Pancreas (tissue), 10 donors: Measurements from ENCODE around the gene CDC42BPB. TPM values are rescaled to one million over a fixed set of nuclear protein-coding genes. Genes with fewer than 3 reads are reported as not detected.

Experiments
- ATAC-seq, 4 donors: fragments of 200-7000 bp; cut with Tn5 transposase; one replicate each; pipeline versions ENCODE4 v1.8.0 to v1.9.1; 2020; ENCODE audit warnings: mild to moderate bottlenecking in 4 of 4, moderate library complexity in 4 of 4
- DNase-seq, 6 donors: peaks; one replicate each; pipeline ENCODE4 v3.0.0-alpha.2; 2020
- FAIRE-seq: peaks from 2 replicates; lab custom pipeline; 2012; peaks lifted over from hg19 to GRCh38; lab: Jason Lieb, UNC
- H3K27ac ChIP-seq, 4 donors: fragments of 200-600 bp; sonication (generic); 1 replicate in 3 of 4; 2 replicates in 1 of 4; pipeline versions ENCODE4 v1.5.0 to v1.8.0; 2020
- H3K27me3 ChIP-seq, 4 donors: fragments of 200-600 bp; one replicate each; pipeline ENCODE4 v1.8.0; 2021
- H3K36me3 ChIP-seq, 3 donors: fragments of 200-600 bp; sonication (generic) in 1 of 3; one replicate each; pipeline versions ENCODE4 v1.5.0 to v1.8.0; 2020 to 2021
- H3K4me1 ChIP-seq, 3 donors: fragments of 200-600 bp; one replicate each; pipeline ENCODE4 v1.8.0; 2021
- H3K4me3 ChIP-seq, 4 donors: fragments of 200-600 bp; sonication (generic) in 2 of 4; one replicate each; pipeline versions ENCODE4 v1.5.0 to v1.8.0; 2020 to 2021
- H3K9me3 ChIP-seq, 4 donors: fragments of 200-600 bp; one replicate each; pipeline ENCODE4 v1.8.0; 2021
- WGBS, 2 donors: extraction: QIAGEN DNeasy Blood & Tissue Kit; methylation state at CpG; one replicate each; pipeline ENCODE4 v1.1.7; 2013; 5-methylcytosine and 5-hydroxymethylcytosine counted together
- intact Hi-C, 3 donors: fragments of 100-400 bp; cut with DNase I; formaldehyde crosslinking; loops; one replicate each; pipeline versions ENCODE4 v1.11.1 to v1.14.2; 2022
- polyA plus RNA-seq, 2 donors: library from polyadenylated mRNA; stranded (reverse); fragments of 200-250 nt; gene quantifications; one replicate each; pipeline ENCODE4 v1.2.3, GENCODE V29; 2013
- total RNA-seq, 6 donors: library from RNA; stranded (reverse); fragmentation: NEBNext Ultra II Directional in 4 of 6; extraction: Animal tissue kit (Norgen Biotek cat#: 25700) in 4 of 6; gene quantifications; one replicate each; pipeline versions ENCODE4 v1.2.1 to v1.2.4, GENCODE V29; 2021 to 2023
- TF ChIP-seq, protein P1 (sequence below), 4 donors: fragments of 200-600 bp; sonication (generic) in 3 of 4; IDR thresholded peaks; one replicate each; pipeline versions ENCODE4 v1.5.0 to v1.8.0; 2021; ENCODE audit warnings: antibody characterized with exemption in 4 of 4
- donor health status: healthy with polysubstance abuse.
- donor health status: DM: no; HTN: no; CAD: no; lungs with moderate emphysema.
- donor health status: DM: no; HTN: no; CAD: no.
- donor health status: control.
- donor health status: control.
- donor health status: Bipolar disorder and iron deficiency.
- donor health status: DM: yes; HTN: yes; CAD: no.
- donor health status: DM: no; HTN: no; CAD: no.
- donor health status: DM: no; HTN: no; CAD: no.
- donor health status: DM: yes; HTN: yes; CAD: no.

Gene CDC42BPB
- total and polyA plus RNA-seq, 8 donors = 27.2 to 45.5 (median 32.7) TPM

GRCh38 chr14:102949062-102949800 lies 108.1 kb downstream of the CDC42BPB start:
- no peaks in the 10 kb centered on the region for H3K9me3 ChIP-seq
- intact Hi-C loops = no loop called here
- WGBS, 2 donors = 92% methylated on average over 28 of the region's 28 CpGs
- ATAC-seq = peak in 3 of 4 donors; percentile 13 to 47 (median 18)
- no peaks in the 10 kb centered on the region for H3K4me1 ChIP-seq
- DNase-seq = peak in 1 of 6 donors; percentile 27
- no peak for FAIRE-seq
- H3K27ac ChIP-seq = no peak overlapping the region
- no peaks in the 10 kb centered on the region for H3K27me3 ChIP-seq
- TF ChIP-seq, protein P1, sequence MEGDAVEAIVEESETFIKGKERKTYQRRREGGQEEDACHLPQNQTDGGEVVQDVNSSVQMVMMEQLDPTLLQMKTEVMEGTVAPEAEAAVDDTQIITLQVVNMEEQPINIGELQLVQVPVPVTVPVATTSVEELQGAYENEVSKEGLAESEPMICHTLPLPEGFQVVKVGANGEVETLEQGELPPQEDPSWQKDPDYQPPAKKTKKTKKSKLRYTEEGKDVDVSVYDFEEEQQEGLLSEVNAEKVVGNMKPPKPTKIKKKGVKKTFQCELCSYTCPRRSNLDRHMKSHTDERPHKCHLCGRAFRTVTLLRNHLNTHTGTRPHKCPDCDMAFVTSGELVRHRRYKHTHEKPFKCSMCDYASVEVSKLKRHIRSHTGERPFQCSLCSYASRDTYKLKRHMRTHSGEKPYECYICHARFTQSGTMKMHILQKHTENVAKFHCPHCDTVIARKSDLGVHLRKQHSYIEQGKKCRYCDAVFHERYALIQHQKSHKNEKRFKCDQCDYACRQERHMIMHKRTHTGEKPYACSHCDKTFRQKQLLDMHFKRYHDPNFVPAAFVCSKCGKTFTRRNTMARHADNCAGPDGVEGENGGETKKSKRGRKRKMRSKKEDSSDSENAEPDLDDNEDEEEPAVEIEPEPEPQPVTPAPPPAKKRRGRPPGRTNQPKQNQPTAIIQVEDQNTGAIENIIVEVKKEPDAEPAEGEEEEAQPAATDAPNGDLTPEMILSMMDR (IDR thresholded peaks at IDR 0.05) = no peak
- peaks cover 0 to 82% (median 53%) of the 10 kb centered on the region in 3 donors for H3K36me3 ChIP-seq
- no peak overlapping the region for H3K4me3 ChIP-seq

DNA sequence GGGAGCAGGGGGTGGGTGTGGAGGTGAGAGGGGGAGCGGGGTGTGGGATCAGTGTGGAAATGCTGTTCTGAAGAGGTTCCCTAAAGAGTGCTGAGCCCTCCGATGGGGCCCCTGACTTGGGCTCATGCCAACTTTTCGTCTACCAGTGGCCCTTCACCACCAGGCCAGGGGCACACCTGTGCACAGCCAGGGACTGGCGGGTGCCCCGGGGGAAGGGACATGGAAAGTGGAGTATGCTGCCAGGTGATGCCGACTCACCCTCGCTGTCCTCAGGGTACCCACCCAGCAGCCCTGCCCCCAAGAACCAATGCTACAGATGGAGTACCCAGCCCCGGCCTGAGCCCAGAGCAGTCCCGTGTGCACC lies 108.7 kb downstream of the CDC42BPB start:
- TF ChIP-seq, protein P1 (IDR thresholded peaks at IDR 0.05) = no peak
- DNase-seq (peak in 1 of 6 donors; percentile 52), ATAC-seq (no peak), FAIRE-seq (no peak)
- Histone ChIP-seq H3K27me3 (no peaks in the 10 kb centered on the region), H3K4me3 (no peak overlapping the region), H3K36me3 (peaks cover 0 to 82% (median 55%) of the 10 kb centered on the region in 3 donors), H3K27ac (no peak overlapping the region), H3K9me3 (no peaks in the 10 kb centered on the region), H3K4me1 (no peaks in the 10 kb centered on the region)
- 83 to 85% methylated on average over 9 of the region's 9 CpGs for WGBS, 2 donors
- intact Hi-C loops = no loop called here

DNA sequence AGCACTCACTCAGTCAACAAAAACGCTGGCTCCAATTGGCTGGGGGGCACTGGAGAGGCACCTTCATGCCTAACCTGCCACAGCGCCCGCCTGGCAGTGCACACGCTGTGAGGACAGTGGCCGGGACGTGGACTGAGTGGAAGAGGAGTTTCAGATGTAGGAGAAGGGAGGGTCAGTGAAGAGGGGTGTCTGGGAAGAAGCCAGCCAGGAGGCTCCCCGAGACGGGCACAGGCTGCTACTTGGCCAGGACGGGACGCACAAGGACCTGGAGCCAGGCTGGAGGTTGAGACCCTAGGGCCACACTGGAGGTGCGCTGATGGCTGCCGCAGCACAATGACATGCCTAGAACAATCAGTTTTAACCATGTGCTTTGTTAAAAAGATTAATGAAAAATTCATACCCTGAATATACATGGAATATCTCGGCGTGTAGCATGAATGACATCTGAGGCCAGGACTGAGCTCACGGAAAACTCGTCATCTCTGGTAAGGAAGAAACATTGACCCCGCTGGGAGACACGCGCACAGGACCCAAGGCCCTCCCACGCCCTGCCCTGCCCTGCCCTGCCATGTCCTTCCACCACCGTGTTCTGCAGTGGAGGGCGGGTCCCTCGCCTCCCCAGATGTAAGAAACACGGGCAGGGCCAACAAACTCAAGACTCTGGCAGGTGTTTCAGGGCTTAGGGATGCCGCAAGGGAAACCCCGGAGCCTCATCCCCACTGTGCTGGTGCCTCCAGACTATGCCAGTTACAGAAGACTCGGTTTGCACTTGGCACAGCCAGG lies 109.8 kb downstream of the CDC42BPB start:
- Histone ChIP-seq H3K4me1 (no peaks in the 10 kb centered on the region), H3K9me3 (no peaks in the 10 kb centered on the region), H3K27ac (no peak overlapping the region), H3K27me3 (no peaks in the 10 kb centered on the region), H3K4me3 (no peak overlapping the region), H3K36me3 (peaks cover 0 to 81% (median 46%) of the 10 kb centered on the region in 3 donors)
- DNase-seq (peak in 1 of 6 donors; percentile 59), FAIRE-seq (no peak), ATAC-seq (no peak)
- intact Hi-C loops = no loop called here
- TF ChIP-seq, protein P1 (IDR thresholded peaks at IDR 0.05) = no peak
- 91 to 93% methylated on average over 27 of the region's 27 CpGs for WGBS, 2 donors

GRCh38 chr14:102945346-102946130 lies 111.8 kb downstream of the CDC42BPB start:
- intact Hi-C loops = no loop called here
- DNase-seq = peak in 1 of 6 donors; percentile 38
- no peaks in the 10 kb centered on the region for H3K9me3 ChIP-seq
- TF ChIP-seq, protein P1 (IDR thresholded peaks at IDR 0.05) = no peak
- H3K27me3 ChIP-seq = no peaks in the 10 kb centered on the region
- no peaks in the 10 kb centered on the region for H3K4me1 ChIP-seq
- no peak for ATAC-seq
- H3K36me3 ChIP-seq = peaks cover 0 to 74% (median 38%) of the 10 kb centered on the region in 3 donors
- H3K27ac ChIP-seq = no peak overlapping the region
- WGBS, 2 donors = 89 to 90% methylated on average over 29 of the region's 29 CpGs
- no peak for FAIRE-seq
- no peak overlapping the region for H3K4me3 ChIP-seq
